ENCODE data around the gene UBL5. TPM values are rescaled to one million over a fixed set of nuclear protein-coding genes. Genes with fewer than 3 reads are reported as not detected.
"Not testable (repeated sequence)": the region's sequence is repeated elsewhere in the genome, so short reads cannot be mapped to it uniquely, and the experiment has no call there.

Gene UBL5
- 359 and 403 TPM in 2 replicates for total RNA-seq

GRCh38 chr19:9827289-9828238 is at the start of gene UBL5:
Gene UBL5 (plus strand): TSS chr19:9827918. CDS start chr19:9828338, 420 bp downstream.
- intact Hi-C loops (cut with micrococcal nuclease): loop anchor here (1.0 kb wide), 1 partner anchor 8 kb away; the partner anchor contains the start of gene PIN1

- intact Hi-C loops (cut with micrococcal nuclease): no loop called here
These were observed 45.4 kb upstream of the UBL5 start for GRCh38 chr19:9782338-9782737.

DNA sequence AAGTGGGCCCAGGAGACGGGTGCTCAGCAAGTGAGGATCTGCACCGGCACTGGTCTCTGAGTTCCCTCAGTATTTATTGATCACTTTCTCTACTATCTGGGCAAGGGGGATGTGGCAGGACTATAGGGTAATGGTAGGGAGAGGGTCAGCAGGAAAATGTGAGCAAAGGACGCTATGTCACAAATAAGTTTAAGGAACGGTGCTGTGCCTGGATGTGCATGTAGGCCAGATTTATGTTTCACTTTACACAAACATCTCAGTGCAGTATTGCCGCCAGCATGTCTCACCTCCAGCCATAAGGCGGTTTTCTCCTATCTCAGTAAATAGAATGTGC is 43.6 kb upstream of the UBL5 start:
- intact Hi-C loops (cut with micrococcal nuclease): not testable (repeated sequence)

DNA sequence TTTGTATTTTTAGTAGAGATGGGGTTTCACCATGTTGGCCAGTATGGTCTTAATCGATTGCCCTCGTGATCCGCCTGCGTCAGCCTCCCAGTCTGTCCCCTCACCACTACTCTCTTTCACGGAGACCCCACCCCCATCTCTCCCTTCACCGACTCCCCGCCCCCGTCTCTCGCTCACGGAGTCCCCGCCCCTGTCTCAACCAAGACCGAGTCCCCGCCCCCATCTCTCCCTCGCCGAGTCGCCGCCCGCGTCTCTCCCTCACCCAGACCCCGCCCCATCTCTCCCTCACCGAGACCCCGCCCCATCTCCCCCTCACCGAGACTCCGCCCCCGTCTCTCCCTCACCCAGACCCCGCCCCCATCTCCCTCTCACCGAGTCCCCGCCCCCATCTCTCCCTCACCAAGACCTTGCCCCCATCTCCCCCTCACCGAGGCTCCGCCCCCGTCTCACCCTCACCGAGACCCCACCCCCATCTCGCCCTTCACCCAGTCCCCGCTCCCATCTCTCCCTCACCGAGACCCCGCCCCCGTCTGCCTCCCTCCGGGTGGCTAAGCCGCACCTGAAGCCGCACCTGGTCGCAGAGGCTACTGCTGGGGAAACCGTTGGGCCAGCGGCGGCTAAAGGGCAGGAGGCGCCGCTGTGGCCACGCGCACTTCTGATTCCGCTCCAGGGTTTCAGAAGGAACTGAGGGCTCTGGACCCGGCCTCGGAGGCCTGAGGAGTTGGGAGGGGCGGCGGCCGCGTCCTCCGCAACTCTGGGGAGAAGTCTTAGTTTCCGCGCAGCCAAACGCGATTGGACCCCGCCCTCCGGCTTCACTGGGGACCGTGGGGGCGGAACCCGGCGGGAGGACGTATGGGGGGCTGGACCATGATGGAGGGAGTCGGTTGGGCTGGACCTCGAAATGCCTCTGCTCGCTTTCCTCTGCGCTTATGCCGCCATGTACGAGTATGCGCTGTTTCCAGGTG is 42.1 kb upstream of the UBL5 start:
- intact Hi-C loops (cut with micrococcal nuclease): loop anchor here (1.0 kb wide), 2 partner anchors 17 to 34 kb away; partner anchors contain the start of genes FBXL12 and ZNF846

DNA sequence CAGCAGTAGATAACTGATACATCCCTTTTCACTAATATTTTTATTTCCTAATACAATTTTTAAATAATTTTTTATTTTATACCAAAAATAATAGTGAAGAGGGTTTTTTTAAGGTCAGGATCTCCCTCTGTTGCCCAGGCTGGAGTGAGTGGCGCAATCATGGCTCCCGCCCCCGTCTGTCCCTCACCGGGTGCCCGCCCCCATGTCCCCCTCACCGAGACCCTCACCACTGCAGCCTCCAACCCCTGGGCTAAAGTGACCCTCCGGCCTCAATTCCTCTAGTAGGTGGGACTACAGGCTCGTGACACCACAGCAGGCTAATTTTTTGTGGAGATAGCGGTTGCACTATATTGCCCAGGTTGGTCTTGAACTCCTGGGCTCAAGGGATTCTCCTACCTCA is 41.4 kb upstream of the UBL5 start:
- intact Hi-C loops (cut with micrococcal nuclease): no loop called here

- intact Hi-C loops (cut with micrococcal nuclease): no loop called here
These were observed 40.9 kb upstream of the UBL5 start for GRCh38 chr19:9786819-9787218.

- intact Hi-C loops (cut with micrococcal nuclease): not testable (repeated sequence)
These were observed 39.1 kb upstream of the UBL5 start for GRCh38 chr19:9788604-9789003.

DNA sequence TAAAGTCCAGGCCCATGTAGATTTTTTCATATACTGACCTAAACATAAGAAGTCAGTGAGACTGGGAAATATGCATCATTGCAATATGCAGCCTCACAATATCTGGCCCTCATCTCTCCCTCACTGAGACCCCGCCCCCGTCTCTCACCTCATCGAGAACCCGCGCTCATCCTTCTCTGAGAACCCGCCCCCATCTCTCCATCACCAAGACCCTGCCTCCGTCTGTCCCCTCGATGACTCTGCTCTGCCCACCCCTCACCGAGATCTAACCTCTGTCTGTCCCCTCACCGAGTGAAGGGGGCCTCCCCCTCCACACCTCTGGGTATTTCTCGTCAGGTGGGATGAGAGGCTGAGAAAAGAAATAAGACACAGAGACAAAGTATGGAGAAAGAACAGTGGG is 38.7 kb upstream of the UBL5 start:
- intact Hi-C loops (cut with micrococcal nuclease): no loop called here

GRCh38 chr19:9789579-9789978 is 38.1 kb upstream of the UBL5 start:
- intact Hi-C loops (cut with micrococcal nuclease): not testable (repeated sequence)

DNA sequence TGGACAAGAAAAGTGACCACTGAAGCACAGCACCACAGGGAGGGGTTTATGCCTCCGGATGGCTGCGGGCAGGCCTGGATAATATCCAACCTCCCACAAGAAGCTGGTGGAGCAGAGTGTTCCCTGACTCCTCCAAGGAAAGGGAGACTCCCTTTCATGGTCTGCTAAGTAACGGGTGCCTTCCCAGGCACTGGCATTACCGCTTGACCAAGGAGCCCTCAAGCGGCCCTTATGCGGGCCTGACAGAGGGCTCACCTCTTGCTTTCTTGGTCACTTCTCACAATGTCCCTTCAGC is 36.7 kb upstream of the UBL5 start:
- intact Hi-C loops (cut with micrococcal nuclease): loop anchor here (1.0 to 10.0 kb wide), 3 partner anchors 44 to 1866 kb away; partner anchors contain the start of genes CTXN1, PIN1, SNAPC2 and ZNF562

GRCh38 chr19:9791552-9792205 is 36.0 kb upstream of the UBL5 start:
- intact Hi-C loops (cut with micrococcal nuclease): loop anchor here (1.0 to 10.0 kb wide), 6 partner anchors 28 to 1867 kb away; partner anchors contain the start of genes CTXN1, FBXL12, PIN1 and SNAPC2

DNA sequence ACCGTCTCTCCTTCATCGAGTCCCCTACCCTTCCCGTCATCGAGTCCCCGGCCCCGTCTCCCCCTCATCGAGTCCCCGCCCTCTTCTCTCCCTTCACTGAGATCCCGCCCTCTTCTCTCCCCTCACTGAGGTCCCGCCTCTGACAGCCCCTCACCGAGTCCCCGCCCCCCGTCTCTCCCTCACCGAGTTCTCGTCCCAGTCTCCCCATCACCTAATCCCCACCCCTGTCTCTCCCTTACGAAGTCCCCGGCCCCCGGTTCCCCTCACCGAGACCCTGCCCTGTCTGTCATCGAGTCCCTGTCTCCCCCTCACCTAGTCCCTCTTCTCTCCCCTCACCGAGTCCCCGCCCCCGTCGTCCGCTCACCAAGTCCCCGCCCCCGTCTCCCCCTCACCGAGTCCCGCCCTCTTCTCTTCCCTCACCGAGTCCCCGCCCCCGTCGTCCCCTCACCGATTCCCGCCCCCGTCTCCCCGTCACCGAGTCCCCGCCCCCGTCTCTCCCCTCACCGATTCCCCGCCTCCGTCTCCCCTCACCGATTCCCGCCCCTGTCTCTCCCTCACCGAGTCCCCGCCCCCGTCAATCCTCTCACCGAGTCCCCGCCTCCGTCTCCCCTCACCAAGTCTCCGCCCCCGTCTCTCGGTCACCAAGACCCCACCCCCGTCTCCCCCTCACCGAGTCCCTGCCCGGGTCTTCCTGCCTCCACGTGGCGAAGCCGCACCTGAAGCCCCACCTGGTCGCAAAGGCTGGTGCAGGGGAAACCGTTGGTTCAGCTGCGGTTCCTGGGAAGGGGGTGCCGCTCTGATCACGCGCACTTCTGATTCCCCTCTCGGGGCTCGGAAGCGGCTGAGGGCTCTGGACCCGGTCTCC is 35.3 kb upstream of the UBL5 start:
- intact Hi-C loops (cut with micrococcal nuclease): loop anchor here (1.0 to 10.0 kb wide), 5 partner anchors 27 to 1868 kb away; partner anchors contain the start of genes CTXN1, FBXL12, SNAPC2 and ZNF317

DNA sequence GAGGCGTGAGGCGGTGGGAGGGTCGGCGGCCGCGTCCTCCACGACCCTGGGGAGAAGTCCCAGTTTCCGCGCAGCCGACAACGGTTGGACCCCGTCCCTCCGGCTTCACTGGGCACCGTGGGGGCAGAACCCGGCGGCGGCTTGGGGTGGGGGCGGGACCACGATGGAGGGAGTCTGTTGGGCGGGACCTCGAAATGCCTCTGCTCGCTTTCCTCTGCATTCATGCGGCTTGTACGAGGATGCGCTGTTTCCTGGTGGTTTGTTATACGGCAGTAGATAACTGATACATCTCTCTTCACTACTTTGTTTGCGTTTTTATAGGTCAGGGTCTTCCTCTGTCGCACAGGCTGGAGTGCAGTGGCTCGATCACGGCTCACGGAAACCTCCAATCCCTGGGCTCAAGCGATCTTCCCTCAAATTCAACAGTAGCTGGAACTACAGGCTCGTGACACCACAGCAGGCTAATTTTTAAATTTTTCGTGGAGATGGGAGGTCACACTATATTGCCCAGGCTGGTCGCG is 34.6 kb upstream of the UBL5 start:
- intact Hi-C loops (cut with micrococcal nuclease): loop anchor here (2.0 to 10.0 kb wide), 3 partner anchors 116 to 1868 kb away; partner anchors contain the start of genes CTXN1, SNAPC2, ZNF317 and ZNF562

- intact Hi-C loops (cut with micrococcal nuclease): loop anchor here (1.0 to 10.0 kb wide), 7 partner anchors 23 to 1871 kb away; partner anchors contain the start of genes CTXN1, FBXL12, SNAPC2 and ZNF266
These were observed 31.5 kb upstream of the UBL5 start for GRCh38 chr19:9796113-9796773.

- intact Hi-C loops (cut with micrococcal nuclease): loop anchor here (2.0 to 10.0 kb wide), 2 partner anchors 177 to 1873 kb away; partner anchors contain the start of genes CTXN1, SNAPC2 and ZNF561
These were observed 29.8 kb upstream of the UBL5 start for GRCh38 chr19:9797871-9798270.

DNA sequence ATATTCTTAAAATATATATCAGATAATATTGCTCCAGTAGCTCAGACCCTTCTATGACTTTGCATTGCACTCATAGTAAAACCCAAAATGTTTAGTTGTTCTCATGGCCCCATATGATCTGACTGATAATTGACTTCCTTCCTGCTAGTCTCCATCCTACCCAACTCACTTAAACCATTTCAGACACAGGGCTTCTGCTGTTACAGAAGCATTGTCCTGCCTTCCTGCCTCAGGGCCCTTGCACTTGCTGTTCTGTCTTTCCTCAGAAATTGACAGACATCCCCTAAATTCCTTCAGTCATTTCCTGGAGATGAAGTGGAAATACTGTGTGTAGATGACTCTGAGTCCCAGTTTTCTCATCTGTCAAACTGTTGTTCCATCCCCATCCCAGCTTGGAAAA is 28.6 kb upstream of the UBL5 start:
- intact Hi-C loops (cut with micrococcal nuclease): loop anchor here (10.0 kb wide), 1 partner anchor 1874 kb away; the partner anchor contains the start of genes CTXN1 and SNAPC2

DNA sequence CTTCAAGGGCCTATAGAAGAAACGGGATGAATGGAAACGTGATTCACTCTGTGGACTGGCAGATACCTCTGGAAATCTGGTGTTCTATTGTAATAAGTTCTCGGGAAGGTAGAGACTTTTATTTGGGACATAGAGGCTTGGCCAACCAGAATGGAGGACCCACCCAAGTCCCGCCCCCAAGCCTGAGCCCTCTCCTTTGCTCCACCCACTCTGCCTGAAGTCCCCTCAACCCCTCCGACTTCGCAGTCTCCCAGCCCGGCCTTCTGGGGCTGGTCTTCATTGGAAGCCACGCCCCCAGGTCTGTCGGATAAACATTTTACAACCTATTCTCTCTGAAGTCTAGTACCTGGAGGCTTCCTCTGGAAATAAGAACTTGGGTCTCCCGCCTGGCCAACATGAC is 25.7 kb upstream of the UBL5 start:
- intact Hi-C loops (cut with micrococcal nuclease): no loop called here

- intact Hi-C loops (cut with micrococcal nuclease): no loop called here
These were observed 20.9 kb upstream of the UBL5 start for GRCh38 chr19:9806803-9807202.
